ENCODE data around the gene GZMB. TPM values are rescaled to one million over a fixed set of nuclear protein-coding genes. Genes with fewer than 3 reads are reported as not detected.
A peak's percentile ranks its signal among the peaks of the same experiment; 100 is the strongest.

The GZMB gene
- total and polyA plus RNA-seq, 2 of the 13 experiments (the other 11 are each of a cell fraction or from before 2014, with no cell fraction given) = 0.12 TPM; not detected in 1

DNA sequence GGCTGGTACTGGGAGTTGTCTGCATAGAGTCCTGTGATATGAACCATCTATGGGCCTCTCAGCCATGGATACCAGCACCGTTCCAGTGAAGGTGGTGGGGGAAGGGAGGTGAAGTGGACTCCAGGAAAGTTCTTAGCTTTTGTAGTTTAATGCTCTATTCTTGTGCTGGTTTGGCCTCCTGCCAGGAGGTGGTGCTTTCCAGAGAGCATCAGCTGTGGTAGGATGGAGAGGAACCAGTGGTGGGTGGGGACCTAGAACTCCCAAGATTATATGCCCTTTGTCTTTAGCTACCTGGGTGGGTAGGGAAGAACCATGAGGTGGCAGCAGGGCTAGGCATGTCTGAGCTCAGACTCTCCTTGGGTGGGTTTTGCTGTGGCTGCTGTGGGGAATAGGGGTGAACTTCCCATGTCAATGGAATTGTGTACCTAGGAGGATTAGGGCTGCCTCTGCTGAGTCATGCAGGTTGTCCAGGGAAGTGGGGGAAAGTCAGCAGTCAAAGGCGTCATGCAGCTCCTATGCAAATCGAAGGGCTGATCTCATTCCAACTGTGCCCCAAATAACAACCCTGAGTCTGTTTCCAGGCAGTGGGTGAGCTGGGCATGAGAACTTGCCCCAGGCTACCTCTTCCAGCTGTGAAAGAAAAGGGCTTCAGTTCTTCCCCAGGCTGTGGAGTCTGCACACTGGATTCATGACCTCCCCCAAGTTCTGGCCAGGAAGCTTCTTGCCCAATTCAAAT is 38.7 kb downstream of the GZMB start (continued):
- TF ChIP-seq HMGA1 (CRISPR knock-in tag; conservative IDR thresholded peaks at IDR 0.05) (no peak), EED (CRISPR knock-in tag; IDR thresholded peaks at IDR 0.05) (peak; percentile 32; the same call in 1 of the 2 replicates), TEAD2 (CRISPR knock-in tag; IDR thresholded peaks at IDR 0.05) (no peak), CHCHD3 (CRISPR knock-in tag; IDR thresholded peaks at IDR 0.05) (no peak), ELF1 (CRISPR knock-in tag; IDR thresholded peaks at IDR 0.05) (no peak), NCOR1 (IDR thresholded peaks at IDR 0.05; ENCODE audit: borderline replicate concordance, low read length) (no peak), THAP11 (CRISPR knock-in tag; IDR thresholded peaks at IDR 0.05) (no peak), EHMT2 (IDR thresholded peaks at IDR 0.05; ENCODE audit: borderline replicate concordance, low read depth, low read length) (no peak), TBX2 (CRISPR knock-in tag; IDR thresholded peaks at IDR 0.05; ENCODE audit: borderline replicate concordance) (0 out of 2 replicates have a peak, but pooled peaks have one; percentile 26), ZNF816 (CRISPR knock-in tag; IDR thresholded peaks at IDR 0.05; ENCODE audit: borderline replicate concordance) (no peak), BRD4 (CRISPR knock-in tag; IDR thresholded peaks at IDR 0.05) (no peak), SPEN (CRISPR knock-in tag; IDR thresholded peaks at IDR 0.05; ENCODE audit: low read depth) (no peak), ZNF850 (CRISPR knock-in tag; conservative IDR thresholded peaks at IDR 0.05) (no peak), ZNF678 (CRISPR knock-in tag; IDR thresholded peaks at IDR 0.05) (no peak), KDM6A (CRISPR knock-in tag; IDR thresholded peaks at IDR 0.05; ENCODE audit: low read depth) (no peak), NCOA2 (CRISPR knock-in tag; IDR thresholded peaks at IDR 0.05) (no peak), NR2F2 (IDR thresholded peaks at IDR 0.05; ENCODE audit: borderline replicate concordance, low read depth) (no peak), ZNF616 (CRISPR knock-in tag; IDR thresholded peaks at IDR 0.05; ENCODE audit: low read depth) (no peak)
- TF ChIP-seq, protein P1, sequence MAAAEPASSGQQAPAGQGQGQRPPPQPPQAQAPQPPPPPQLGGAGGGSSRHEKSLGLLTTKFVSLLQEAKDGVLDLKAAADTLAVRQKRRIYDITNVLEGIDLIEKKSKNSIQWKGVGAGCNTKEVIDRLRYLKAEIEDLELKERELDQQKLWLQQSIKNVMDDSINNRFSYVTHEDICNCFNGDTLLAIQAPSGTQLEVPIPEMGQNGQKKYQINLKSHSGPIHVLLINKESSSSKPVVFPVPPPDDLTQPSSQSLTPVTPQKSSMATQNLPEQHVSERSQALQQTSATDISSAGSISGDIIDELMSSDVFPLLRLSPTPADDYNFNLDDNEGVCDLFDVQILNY (CRISPR knock-in tag; conservative IDR thresholded peaks at IDR 0.05) = no peak
- TF ChIP-seq, protein P2, sequence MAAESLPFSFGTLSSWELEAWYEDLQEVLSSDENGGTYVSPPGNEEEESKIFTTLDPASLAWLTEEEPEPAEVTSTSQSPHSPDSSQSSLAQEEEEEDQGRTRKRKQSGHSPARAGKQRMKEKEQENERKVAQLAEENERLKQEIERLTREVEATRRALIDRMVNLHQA (CRISPR knock-in tag; IDR thresholded peaks at IDR 0.05) = no peak
- TF ChIP-seq, protein P3, sequence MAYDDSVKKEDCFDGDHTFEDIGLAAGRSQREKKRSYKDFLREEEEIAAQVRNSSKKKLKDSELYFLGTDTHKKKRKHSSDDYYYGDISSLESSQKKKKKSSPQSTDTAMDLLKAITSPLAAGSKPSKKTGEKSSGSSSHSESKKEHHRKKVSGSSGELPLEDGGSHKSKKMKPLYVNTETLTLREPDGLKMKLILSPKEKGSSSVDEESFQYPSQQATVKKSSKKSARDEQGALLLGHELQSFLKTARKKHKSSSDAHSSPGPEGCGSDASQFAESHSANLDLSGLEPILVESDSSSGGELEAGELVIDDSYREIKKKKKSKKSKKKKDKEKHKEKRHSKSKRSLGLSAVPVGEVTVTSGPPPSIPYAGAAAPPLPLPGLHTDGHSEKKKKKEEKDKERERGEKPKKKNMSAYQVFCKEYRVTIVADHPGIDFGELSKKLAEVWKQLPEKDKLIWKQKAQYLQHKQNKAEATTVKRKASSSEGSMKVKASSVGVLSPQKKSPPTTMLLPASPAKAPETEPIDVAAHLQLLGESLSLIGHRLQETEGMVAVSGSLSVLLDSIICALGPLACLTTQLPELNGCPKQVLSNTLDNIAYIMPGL (CRISPR knock-in tag; IDR thresholded peaks at IDR 0.05; ENCODE audit: borderline replicate concordance in 1 of 2, low read depth in 1 of 2) = no peak
- TF ChIP-seq, protein P4, sequence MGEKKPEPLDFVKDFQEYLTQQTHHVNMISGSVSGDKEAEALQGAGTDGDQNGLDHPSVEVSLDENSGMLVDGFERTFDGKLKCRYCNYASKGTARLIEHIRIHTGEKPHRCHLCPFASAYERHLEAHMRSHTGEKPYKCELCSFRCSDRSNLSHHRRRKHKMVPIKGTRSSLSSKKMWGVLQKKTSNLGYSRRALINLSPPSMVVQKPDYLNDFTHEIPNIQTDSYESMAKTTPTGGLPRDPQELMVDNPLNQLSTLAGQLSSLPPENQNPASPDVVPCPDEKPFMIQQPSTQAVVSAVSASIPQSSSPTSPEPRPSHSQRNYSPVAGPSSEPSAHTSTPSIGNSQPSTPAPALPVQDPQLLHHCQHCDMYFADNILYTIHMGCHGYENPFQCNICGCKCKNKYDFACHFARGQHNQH (CRISPR knock-in tag; IDR thresholded peaks at IDR 0.05) = no peak
- TF ChIP-seq, protein P5, sequence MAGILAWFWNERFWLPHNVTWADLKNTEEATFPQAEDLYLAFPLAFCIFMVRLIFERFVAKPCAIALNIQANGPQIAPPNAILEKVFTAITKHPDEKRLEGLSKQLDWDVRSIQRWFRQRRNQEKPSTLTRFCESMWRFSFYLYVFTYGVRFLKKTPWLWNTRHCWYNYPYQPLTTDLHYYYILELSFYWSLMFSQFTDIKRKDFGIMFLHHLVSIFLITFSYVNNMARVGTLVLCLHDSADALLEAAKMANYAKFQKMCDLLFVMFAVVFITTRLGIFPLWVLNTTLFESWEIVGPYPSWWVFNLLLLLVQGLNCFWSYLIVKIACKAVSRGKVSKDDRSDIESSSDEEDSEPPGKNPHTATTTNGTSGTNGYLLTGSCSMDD (CRISPR knock-in tag; IDR thresholded peaks at IDR 0.05) = no peak
- TF ChIP-seq, protein P6, sequence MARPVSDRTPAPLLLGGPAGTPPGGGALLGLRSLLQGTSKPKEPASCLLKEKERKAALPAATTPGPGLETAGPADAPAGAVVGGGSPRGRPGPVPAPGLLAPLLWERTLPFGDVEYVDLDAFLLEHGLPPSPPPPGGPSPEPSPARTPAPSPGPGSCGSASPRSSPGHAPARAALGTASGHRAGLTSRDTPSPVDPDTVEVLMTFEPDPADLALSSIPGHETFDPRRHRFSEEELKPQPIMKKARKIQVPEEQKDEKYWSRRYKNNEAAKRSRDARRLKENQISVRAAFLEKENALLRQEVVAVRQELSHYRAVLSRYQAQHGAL (CRISPR knock-in tag; IDR thresholded peaks at IDR 0.05; ENCODE audit: not compliant biosample characterization) = no peak
